K562 (cell line): ENCODE results near the gene RASSF3.

Experiments used
- CHD1 ChIP-seq: fragments of 200-600 bp; sonication (generic); IDR thresholded peaks from one replicate; pipeline ENCODE4 v1.6.1; 2012; ENCODE audit warnings: mild to moderate bottlenecking, moderate library complexity, low read length, inconsistent platforms
- ELF1 ChIP-seq: fragments of 200-800 bp; sonication (Bioruptor generic); IDR thresholded peaks from 2 replicates; pipeline ENCODE4 v1.6.1; 2016; ENCODE audit warnings: missing genetic modification characterization, missing compliant biosample characterization
- PHTF2 ChIP-seq: fragments of 250-450 bp; sonication (Bioruptor Pico); IDR thresholded peaks from 2 replicates; pipeline ENCODE4 v1.5.0; 2021; ENCODE audit warnings: mild to moderate bottlenecking
- POLR2A ChIP-seq: fragments of 450-650 bp; conservative IDR thresholded peaks from 2 replicates; pipeline ENCODE4 v1.6.1; 2016
- ZNF589 ChIP-seq: fragments of 200-800 bp; sonication (Bioruptor generic); IDR thresholded peaks from 2 replicates; pipeline ENCODE4 v1.6.1; 2016; ENCODE audit warnings: low read depth, missing genetic modification characterization, missing compliant biosample characterization

DNA sequence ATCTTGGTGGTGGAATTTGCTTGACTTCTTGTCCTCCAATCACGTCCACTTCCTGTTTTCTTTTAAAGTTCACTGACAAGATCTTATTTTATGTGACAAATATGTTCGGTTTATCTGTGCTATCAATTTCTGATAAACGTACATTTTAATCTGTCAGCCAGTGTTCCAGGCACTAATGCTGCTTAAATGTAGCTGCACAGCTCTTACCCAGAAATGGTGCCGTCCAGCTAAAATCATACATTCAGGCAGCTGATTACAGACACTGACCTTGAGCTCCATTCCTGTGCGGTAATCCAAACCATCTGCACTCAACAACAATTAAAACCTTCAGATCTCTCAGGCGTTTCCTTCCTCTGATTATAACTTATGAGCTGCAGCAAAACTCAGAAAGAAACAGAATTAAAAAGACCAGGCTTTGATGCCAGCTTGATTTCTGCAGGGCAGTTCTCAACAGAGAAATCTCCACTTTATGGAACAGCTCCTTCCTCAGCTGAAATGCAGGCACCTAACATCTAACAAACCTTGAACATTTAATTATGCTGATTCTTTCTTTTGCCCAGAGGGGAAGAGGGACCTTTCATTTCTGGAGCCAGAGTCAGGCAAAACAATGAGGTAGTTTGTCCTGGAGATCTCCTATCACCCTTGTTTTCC is 26.4 kb upstream of the RASSF3 start:
- TF ChIP-seq PHTF2: no peak
- TF ChIP-seq POLR2A: no peak
- TF ChIP-seq ELF1 (tag): no peak
- TF ChIP-seq ZNF589 (CRISPR knock-in tag): no peak
- TF ChIP-seq CHD1: no peak
